ENCODE measurements around the gene PAQR6.

Gene PAQR6, protein sequence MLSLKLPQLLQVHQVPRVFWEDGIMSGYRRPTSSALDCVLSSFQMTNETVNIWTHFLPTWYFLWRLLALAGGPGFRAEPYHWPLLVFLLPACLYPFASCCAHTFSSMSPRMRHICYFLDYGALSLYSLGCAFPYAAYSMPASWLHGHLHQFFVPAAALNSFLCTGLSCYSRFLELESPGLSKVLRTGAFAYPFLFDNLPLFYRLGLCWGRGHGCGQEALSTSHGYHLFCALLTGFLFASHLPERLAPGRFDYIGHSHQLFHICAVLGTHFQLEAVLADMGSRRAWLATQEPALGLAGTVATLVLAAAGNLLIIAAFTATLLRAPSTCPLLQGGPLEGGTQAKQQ

DNA sequence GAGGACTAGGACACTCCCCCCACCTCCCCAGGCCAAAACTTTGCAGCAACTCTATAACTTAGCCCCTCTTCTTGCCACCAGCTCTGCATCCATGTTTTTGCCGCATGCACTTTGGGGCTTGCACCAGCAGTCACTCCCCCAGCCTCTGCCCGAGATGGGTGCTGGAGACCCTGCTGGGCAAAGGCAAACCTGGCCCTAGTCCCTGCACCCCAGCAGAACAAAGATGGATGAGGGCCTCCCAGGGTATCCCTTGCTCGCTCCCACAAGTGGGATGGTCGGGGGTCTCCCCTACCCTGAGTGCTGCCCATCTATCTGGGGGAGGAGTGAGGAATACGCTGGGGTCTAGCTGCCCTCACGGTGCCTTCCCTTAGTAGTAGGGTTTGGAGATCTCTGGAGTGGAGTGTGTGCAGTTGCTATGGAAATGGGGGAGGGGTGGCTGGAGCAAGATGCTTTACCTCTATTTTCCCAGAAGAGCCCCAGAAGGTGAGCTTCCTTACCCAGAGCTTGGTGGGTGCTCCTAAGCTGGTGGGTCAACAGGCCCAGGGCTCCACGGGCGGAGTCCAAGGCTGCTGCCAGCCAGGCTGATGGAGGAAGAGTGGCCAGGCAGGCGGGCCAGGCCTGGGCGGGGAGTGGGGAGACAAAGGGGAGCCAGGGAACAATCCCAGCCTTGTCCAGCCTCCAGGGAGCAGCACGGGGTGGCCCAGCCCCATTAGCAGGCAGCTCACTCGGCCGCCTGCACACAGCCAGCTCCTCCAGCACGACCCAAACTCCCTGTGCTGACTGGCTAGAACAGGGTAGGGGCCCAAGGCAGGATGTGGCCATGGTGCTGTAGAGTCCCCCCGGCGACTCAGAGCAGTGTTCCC lies at the start of gene PAQR6:
Gene PAQR6 (minus strand): TSS at position 597 of the 863 bp plus-strand sequence. CDS start 1,325 bp downstream, outside the sequence.
- H3K9me3 ChIP-seq: no peaks in the 10 kb centered on the region
- peaks cover 29% of the 10 kb centered on the region for H3K4me1 ChIP-seq
- H3K4me3 ChIP-seq: no peak within 1 kb of the TSS
- peaks cover 23% of the 10 kb centered on the region for H3K27me3 ChIP-seq
- H4K20me1 ChIP-seq: peaks cover 91% of the 10 kb centered on the region
- peaks cover 57% of the 10 kb centered on the region for H3K36me3 ChIP-seq
- TF ChIP-seq Cebpa-rat (IDR thresholded peaks at IDR 0.05): no peak
- no peak within 1 kb of the TSS; the same call in 1 of the 2 replicates for H3K27ac ChIP-seq
- no peak within 1 kb of the TSS for H3K9ac ChIP-seq
- peak within 1 kb of the TSS; percentile 99 for H3K4me2 ChIP-seq

DNA sequence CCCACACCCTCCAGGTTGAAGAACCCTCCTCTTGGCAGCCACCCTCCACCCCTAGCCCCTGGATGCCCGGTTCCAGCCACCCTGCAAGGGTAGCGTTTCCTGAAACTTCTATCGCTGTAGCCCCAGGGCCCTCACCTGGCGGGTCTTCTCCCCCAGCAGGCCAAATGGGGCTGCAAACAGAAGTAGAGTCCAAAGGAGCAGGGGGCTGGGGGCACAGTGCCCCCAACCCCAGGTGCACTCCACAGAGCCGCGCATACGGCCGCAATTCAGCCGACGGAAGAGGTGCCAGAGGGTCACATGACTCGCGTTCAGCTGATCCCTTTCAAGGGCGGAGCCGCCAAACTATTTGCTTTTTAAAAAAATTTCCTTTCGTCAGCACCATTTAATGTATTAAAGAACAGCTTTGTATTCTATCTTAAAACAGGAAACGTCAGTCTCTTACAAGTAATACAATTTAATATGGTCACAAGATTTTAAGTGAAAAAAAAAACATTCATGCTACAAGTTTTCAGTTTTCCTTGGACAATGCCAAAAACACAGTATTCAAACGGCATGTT lies 47.6 kb upstream of the PAQR6 start, which contains the start of gene GLMP:
Gene GLMP (minus strand): TSS at position 289 of the 557 bp plus-strand sequence. CDS start 34 bp downstream, at position 255.
- H3K9ac ChIP-seq: no peak within 1 kb of the TSS
- H4K20me1 ChIP-seq: no peaks in the 10 kb centered on the region
- H3K27ac ChIP-seq: no peak within 1 kb of the TSS
- no peak within 1 kb of the TSS for H3K4me3 ChIP-seq
- H3K4me2 ChIP-seq: no peak within 1 kb of the TSS
- no peaks in the 10 kb centered on the region for H3K9me3 ChIP-seq
- no peaks in the 10 kb centered on the region for H3K27me3 ChIP-seq
- no peaks in the 10 kb centered on the region for H3K4me1 ChIP-seq
- TF ChIP-seq Cebpa-rat (IDR thresholded peaks at IDR 0.05): no peak
- H3K36me3 ChIP-seq: peaks cover 25% of the 10 kb centered on the region

- H3K36me3 ChIP-seq: peaks cover 28% of the 10 kb centered on the region
- H3K4me1 ChIP-seq: no peaks in the 10 kb centered on the region
- H3K4me2 ChIP-seq: no peak overlapping the region
- no peak overlapping the region for H3K9ac ChIP-seq
- no peak overlapping the region for H3K27ac ChIP-seq
- no peak overlapping the region for H3K4me3 ChIP-seq
- H3K27me3 ChIP-seq: no peaks in the 10 kb centered on the region
- H3K9me3 ChIP-seq: no peaks in the 10 kb centered on the region
- H4K20me1 ChIP-seq: no peaks in the 10 kb centered on the region
- no peak for TF ChIP-seq Cebpa-rat (IDR thresholded peaks at IDR 0.05)
Measured at GRCh38 chr1:156293895-156294294, 46.0 kb upstream of the PAQR6 start.

- Histone ChIP-seq H3K27ac (no peak overlapping the region), H3K9ac (no peak overlapping the region), H4K20me1 (no peaks in the 10 kb centered on the region), H3K36me3 (peaks cover 28% of the 10 kb centered on the region), H3K4me1 (no peaks in the 10 kb centered on the region), H3K9me3 (no peaks in the 10 kb centered on the region), H3K4me2 (no peak overlapping the region), H3K4me3 (no peak overlapping the region), H3K27me3 (no peaks in the 10 kb centered on the region)
- TF ChIP-seq Cebpa-rat (IDR thresholded peaks at IDR 0.05): no peak
Measured at GRCh38 chr1:156293098-156293434, 45.2 kb upstream of the PAQR6 start.

GRCh38 chr1:156291226-156292061 lies 43.6 kb upstream of the PAQR6 start:
- Histone ChIP-seq H3K9ac (no peak overlapping the region), H3K27me3 (no peaks in the 10 kb centered on the region), H3K4me3 (no peak overlapping the region), H3K4me1 (no peaks in the 10 kb centered on the region), H3K27ac (no peak overlapping the region), H4K20me1 (no peaks in the 10 kb centered on the region), H3K4me2 (no peak overlapping the region), H3K9me3 (no peaks in the 10 kb centered on the region), H3K36me3 (peaks cover 33% of the 10 kb centered on the region)
- TF ChIP-seq Cebpa-rat (IDR thresholded peaks at IDR 0.05): no peak

GRCh38 chr1:156289857-156290256 lies 42.0 kb upstream of the PAQR6 start:
- TF ChIP-seq Cebpa-rat (IDR thresholded peaks at IDR 0.05): no peak
- peaks cover 49% of the 10 kb centered on the region for H3K36me3 ChIP-seq
- no peaks in the 10 kb centered on the region for H3K27me3 ChIP-seq
- no peak overlapping the region for H3K27ac ChIP-seq
- no peaks in the 10 kb centered on the region for H4K20me1 ChIP-seq
- no peak overlapping the region for H3K4me3 ChIP-seq
- H3K4me2 ChIP-seq: no peak overlapping the region
- H3K4me1 ChIP-seq: no peaks in the 10 kb centered on the region
- H3K9ac ChIP-seq: no peak overlapping the region
- no peaks in the 10 kb centered on the region for H3K9me3 ChIP-seq

DNA sequence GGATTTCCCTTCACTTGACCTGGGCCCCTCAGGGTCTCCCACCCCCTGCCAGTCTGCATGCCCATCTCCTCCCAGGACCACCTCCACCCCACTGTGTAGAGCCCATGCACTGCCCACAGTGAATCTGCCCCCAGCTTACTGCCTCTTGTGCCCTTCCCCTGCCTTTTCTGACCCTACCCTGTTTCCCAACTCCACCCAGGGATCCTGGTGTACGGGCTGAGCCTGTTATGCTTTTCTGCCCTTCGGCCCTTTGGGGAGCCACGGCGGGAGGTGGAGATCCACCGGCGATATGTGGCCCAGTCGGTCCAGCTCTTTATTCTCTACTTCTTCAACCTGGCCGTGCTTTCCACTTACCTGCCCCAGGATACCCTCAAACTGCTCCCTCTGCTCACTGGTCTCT lies 38.2 kb upstream of the PAQR6 start:
- H3K27ac ChIP-seq: no peak overlapping the region
- no peak overlapping the region for H3K4me3 ChIP-seq
- no peak for TF ChIP-seq Cebpa-rat (IDR thresholded peaks at IDR 0.05)
- no peaks in the 10 kb centered on the region for H3K27me3 ChIP-seq
- H3K4me2 ChIP-seq: no peak overlapping the region
- peaks cover 22% of the 10 kb centered on the region for H3K4me1 ChIP-seq
- 0 out of 2 replicates have a peak overlapping the region, but pooled peaks have one; percentile 19 for H3K9ac ChIP-seq
- H4K20me1 ChIP-seq: peaks cover 10% of the 10 kb centered on the region
- no peaks in the 10 kb centered on the region for H3K9me3 ChIP-seq
- H3K36me3 ChIP-seq: peaks cover 34% of the 10 kb centered on the region

DNA sequence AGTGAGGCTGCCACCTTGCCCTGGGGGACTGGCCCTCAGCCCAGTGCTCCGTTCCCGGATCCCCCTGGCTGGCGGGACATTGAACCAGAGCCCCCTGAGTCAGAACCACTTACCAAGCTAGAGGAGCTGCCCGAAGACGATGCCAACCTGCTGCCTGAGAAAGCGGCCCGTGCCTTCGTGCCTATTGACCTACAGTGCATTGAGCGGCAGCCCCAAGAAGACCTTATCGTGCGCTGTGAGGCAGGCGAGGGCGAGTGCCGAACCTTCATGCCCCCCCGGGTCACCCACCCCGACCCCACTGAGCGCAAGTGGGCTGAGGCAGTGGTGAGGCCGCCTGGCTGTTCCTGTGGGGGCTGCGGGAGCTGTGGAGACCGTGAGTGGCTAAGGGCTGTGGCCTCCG lies 37.6 kb upstream of the PAQR6 start:
- H3K36me3 ChIP-seq: peaks cover 33% of the 10 kb centered on the region
- no peak overlapping the region for H3K9ac ChIP-seq
- no peak overlapping the region for H3K4me2 ChIP-seq
- peaks cover 29% of the 10 kb centered on the region for H3K4me1 ChIP-seq
- H4K20me1 ChIP-seq: peaks cover 16% of the 10 kb centered on the region
- H3K27ac ChIP-seq: no peak overlapping the region
- H3K9me3 ChIP-seq: no peaks in the 10 kb centered on the region
- H3K27me3 ChIP-seq: no peaks in the 10 kb centered on the region
- H3K4me3 ChIP-seq: no peak overlapping the region
- TF ChIP-seq Cebpa-rat (IDR thresholded peaks at IDR 0.05): no peak

GRCh38 chr1:156284757-156285156 lies 36.9 kb upstream of the PAQR6 start:
- H3K9ac ChIP-seq: no peak overlapping the region
- peaks cover 39% of the 10 kb centered on the region for H3K36me3 ChIP-seq
- no peak overlapping the region for H3K27ac ChIP-seq
- no peaks in the 10 kb centered on the region for H3K27me3 ChIP-seq
- no peak overlapping the region for H3K4me3 ChIP-seq
- no peak for TF ChIP-seq Cebpa-rat (IDR thresholded peaks at IDR 0.05)
- no peaks in the 10 kb centered on the region for H3K9me3 ChIP-seq
- peaks cover 34% of the 10 kb centered on the region for H3K4me1 ChIP-seq
- H4K20me1 ChIP-seq: peaks cover 23% of the 10 kb centered on the region
- H3K4me2 ChIP-seq: no peak overlapping the region
